GM19025 (cell line): ENCODE data around the gene RSBN1.
A peak's percentile ranks its signal among the peaks of the same experiment; 100 is the strongest.
"Not testable (repeated sequence)": the region's sequence is repeated elsewhere in the genome, so short reads cannot be mapped to it uniquely, and the experiment has no call there.

Experiments
- ATAC-seq: cut with Tn5 transposase; IDR thresholded peaks from one replicate; pipeline ENCODE4 v1.9.1; 2021; ENCODE audit warnings: mild to moderate bottlenecking, low read depth, moderate library complexity; ENCODE audit not compliant: unreplicated experiment

Gene RSBN1

GRCh38 chr1:113783254-113784103 lies 28.8 kb downstream of the RSBN1 start:
- peak; percentile 73 for ATAC-seq

- no peak for ATAC-seq
Observed at GRCh38 chr1:113782406-113782805, 29.9 kb downstream of the RSBN1 start.

DNA sequence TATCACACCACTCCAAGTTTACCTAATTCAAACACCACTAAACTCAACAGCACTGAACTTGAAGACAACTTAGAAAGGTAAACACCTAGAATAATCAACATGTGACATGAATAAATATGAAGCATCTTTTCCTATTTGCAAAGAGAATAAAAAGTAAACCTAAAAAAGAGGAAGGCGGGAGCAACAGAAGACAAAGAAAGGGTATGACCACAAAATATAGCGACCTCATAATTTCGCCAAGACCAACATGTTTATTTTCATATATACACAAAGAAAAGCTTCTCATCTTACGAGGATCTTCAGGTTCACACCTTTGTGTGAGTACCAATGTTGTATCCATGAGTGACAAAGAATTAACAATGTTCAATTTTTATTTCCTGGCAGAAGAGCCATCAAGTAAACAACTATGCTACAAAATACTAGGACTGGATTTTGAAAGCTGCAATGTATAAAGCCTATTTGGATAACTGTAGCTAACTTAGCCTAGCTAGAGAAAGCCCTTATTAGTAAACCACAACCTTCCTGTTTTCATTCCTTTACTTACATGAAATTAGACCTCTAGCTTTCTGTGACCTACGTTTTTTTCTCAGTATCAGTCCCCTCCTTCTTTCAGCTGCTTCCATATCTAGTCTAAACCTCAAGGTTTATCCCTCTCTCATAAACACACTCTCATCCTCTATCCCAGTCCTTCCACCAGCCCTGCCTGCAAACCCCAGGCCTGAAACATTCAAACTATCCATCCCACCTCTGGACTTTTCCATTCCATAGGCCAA lies 31.7 kb downstream of the RSBN1 start:
- no peak for ATAC-seq

GRCh38 chr1:113779542-113779941 lies 32.7 kb downstream of the RSBN1 start:
- ATAC-seq = no peak

DNA sequence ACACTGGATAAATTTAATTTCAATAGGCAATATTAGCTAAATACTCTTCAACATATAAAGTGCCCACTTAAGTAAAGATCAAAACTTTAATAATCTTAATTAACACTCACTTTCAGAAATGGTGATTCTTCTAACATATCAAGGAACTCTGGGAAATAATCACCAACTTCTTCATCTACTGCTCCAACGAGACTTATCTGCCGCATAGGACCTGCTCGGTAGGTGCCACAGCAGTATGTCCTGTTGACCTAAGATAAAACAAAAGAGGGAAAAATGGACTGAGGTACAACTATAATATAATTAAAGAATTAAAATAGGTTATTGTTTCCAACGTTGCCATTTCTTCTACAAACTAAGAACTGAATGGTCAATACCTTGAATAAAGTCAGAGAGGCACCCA lies 34.7 kb downstream of the RSBN1 start:
- ATAC-seq = no peak

GRCh38 chr1:113770031-113770430 lies 42.2 kb downstream of the RSBN1 start:
- ATAC-seq = no peak

- no peak for ATAC-seq
Observed at GRCh38 chr1:113769601-113769970, 42.7 kb downstream of the RSBN1 start.

GRCh38 chr1:113768916-113769600 lies 43.2 kb downstream of the RSBN1 start:
- no peak for ATAC-seq

DNA sequence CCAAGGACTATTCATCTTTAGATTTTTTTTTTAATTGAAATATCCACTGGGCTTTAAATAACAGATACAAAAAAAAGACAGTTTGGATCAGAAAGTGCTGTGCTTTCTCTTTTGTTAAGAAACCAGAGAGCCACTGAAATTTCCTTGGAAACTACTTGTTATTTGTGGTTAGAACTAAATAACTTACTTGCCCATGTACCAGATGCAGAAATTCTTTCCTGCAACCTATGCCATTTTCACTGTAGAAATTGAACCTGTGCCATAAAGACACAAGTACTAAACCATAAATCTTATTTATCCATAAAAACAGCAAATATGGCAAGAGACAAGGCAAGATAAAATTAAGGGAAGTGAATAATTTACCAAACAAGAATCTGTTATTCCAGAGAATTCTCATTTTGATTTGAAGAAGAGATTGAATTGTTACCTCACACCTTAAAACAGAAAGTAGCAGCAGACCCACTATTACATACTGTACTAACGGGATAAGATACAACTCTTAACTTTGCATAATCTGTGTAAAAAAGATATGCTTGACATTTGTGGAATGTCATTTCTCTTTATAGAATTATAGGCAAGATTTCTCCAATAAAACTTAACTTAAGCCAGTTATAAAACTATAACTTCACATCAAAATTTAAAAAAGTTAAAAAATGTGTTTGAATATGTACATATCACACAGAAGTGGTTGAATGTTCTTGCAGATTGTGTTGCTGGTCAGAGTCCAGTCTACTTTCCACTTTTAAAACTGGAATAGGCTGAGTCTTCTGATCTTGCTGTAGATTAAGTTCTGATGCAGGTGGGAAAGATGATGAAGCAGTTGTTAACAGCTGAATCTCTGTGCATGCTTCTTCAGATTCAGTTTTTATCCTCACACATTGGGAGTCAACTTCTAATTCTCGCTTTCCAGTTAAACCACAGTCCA lies 46.7 kb downstream of the RSBN1 start:
- no peak for ATAC-seq

DNA sequence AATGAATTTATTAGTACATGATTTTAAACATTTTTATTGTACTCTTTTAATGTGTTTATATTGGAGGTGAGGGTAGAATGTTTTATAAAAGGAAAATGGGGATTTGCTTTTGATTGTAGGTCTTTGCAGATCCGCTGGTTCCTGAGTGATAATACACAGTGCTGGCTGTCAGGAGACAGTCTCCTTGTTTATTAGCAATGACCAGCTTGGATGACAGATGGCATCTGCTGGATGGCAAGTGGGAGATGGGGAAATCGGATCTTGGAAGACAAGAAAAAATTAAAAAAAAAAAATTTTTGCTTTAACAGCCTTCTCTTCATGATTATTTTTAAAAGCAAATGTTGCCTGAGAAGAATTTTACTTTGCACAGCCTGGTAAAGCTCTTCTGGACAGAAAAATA lies 48.6 kb downstream of the RSBN1 start:
- no peak for ATAC-seq

DNA sequence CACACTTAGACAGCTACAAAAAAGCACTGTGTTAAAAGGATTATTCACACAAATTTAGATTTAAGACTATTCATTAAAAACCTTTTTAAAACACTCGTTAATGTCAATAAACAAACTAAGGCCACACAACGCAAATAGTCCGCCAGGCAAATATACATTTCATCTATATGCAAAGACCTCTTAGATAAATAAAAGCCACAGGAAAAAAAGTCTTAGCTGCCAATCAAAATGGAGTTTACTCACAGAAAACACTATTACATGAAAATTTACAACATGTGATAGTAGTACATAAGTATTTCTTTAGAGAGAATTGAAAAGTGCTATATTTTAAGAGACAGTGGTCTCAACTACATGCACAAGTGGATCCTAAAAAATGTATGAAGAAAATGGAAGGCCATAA lies 50.3 kb downstream of the RSBN1 start:
- no peak for ATAC-seq

DNA sequence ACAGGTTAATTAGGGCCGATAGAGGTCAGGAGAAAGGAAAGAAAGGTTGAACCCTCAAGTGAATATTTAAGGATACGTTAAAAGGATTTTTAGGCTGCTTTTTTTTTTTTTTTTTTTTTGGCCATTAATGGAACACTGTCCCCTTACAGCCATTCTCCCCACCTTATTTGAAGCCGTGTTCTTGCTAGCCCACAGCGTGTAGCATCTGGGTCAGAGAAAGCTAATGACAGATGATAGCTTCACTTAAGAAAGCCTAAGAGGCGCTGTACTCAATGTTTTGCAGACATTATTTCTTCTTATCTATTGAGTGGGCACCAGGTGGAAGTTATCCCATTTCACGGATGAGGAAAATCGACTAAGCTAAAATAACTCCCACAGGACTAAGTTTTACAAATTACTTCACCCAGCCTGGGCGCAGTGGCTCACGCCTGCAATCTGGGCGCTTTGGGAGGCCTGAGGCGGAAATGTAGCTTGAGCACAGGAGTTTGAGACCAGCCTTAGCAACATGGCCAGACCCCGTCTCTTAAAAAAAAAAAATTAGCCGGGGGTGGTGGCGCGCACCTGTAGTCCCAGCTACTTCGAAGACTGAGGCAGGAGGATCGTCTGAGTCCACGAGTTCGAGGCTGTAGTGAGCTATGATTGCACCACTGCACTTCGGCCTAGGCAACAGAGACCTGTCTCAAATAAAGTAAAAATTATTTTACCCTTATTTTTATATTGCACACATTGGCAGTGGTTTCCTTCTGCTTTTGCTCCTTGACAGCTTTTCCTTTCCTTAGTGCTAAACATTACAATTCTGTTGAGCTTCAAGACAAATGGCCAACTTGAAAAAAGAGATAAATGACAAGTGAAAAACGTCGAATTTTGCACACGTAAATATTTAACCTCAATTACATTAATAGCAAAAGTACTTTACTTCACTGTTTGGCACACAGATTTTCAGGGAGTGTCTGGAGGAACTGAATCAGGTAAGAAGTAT lies 51.9 kb downstream of the RSBN1 start:
- ATAC-seq = no peak

DNA sequence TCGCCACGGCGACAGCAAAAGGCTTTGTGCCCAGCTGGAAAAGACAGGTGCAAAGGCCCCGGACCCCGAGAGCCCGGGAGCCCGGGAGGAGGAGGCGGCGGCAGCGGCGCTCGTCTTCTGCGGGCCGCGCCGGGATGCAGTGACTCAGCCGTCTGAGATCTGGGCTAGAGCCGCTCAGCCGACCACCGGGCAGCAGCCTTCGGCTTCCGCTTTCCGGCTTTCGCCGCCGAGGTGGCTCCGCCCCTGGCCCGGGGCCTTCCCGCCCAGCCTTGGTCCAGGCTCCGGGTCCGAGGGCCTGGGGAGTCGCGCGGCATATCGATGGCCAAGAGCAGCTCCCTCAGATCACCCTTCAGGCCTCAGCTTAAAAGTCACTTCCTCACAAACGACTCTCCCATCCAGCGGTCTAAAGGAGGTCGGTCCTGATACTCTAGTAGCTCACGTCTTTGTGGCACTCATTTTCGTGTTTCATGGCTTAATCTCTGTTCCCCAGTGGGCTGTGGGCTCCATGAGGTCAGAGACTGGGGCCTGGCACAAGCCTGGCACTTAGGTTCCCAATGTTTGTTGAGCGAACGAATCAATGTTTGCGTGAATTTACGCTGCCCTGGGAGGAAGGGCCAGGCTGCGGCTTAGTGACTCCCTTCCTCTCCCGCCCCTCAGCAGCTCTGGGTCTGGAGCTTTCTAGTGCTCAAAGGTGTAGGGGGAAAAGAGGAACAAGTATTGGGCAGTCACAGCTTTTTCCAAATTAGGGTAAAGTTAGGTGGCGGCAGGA lies 52.8 kb downstream of the RSBN1 start, which contains the start of gene PHTF1:
Gene PHTF1, minus strand, starts transcription at position 154 of the 769 bp plus-strand sequence. CDS start 783 bp downstream, outside the sequence.
- peak; percentile 84 for ATAC-seq

- peak; percentile 65 for ATAC-seq
Observed at GRCh38 chr1:113758631-113759332, 53.5 kb downstream of the RSBN1 start.

DNA sequence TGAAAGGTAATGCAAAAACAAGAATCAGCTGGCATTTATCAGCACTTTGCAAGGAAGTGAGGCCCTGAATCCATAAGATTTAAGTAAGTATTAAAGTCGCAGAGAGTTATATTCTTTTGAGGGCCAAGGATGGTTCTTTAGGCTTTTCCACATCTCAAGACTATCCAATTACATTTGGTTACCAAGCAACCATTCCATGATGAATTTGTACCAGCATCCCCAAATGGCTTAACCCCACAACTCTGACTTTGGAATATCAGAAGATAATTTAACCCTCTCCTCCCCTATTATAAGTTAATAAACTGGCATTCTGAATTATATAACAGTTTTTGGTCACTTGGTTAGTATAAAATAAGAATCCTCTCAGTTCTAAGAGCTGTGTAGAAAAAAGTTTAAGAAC lies 55.8 kb downstream of the RSBN1 start:
- ATAC-seq = no peak

DNA sequence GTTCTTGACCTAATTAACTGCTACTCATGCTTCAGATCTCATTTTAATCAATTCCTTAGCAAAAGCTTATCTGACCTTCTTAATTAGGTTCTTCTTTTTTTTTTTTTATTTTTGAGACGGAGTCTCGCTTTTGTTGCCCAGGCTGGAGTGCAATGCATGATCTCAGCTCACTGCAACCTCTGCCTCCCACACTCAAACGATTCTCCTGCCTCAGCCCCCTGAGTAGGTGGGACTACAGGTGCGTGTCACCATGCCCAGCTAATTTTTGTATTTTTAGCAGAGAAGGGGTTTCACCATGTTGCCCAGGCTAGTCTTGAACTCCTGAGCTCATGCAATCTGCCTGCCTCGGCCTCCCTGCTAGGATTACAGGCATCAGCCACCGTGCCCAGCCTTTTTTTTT lies 58.9 kb downstream of the RSBN1 start:
- ATAC-seq = not testable (repeated sequence)

- no peak for ATAC-seq
Observed at GRCh38 chr1:113751516-113751915, 60.8 kb downstream of the RSBN1 start.

DNA sequence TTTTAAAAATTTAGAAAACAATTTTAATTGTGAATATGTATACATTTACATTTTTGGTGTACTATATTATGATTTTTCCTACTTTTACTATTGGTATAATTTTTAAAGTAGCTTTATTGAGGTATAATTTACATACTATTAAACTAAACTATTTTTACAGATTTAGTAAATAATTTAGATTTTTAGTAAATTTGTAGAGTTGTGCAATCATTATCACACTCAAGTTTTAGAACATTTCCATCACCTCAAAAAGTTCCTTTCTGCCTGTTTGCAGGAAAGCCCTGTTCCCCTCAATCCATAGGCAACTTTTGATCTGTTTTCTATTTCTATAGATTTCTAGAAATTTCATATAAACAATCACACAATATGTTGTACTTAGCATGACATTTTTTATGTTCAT lies 61.2 kb downstream of the RSBN1 start:
- no peak for ATAC-seq
